ENCODE data around the gene FAM180A. TPM values are rescaled to one million over a fixed set of nuclear protein-coding genes. Genes with fewer than 3 reads are reported as not detected.

Gene FAM180A
- total and polyA plus RNA-seq, 2 of the 8 experiments (the other 6 are each of a cell fraction or from before 2014, with no cell fraction given): not detected

DNA sequence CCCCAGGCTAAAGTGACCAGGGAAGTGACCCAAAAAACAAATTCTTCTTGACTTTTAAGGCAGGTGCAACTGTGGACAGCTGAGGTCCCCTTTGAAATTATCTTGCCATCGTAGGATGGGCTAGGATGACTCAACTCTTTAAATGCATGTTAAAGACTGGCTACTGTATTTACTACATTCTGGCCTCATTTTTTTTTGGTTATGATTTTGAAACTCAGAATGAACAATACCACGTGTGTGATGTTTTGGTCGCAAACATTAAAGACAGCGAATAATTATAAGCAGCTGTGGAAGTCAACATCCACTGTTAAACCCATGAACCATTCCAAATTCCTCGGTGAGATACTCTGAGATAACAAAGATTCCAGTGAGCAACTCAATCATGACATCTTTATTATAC lies 19.4 kb downstream of the FAM180A start:
- Histone ChIP-seq H3K9ac (replicated peaks in 1 of 4; ENCODE audit: extremely low read depth in 1 of 4, low read depth in 3 of 4, low read length in 3 of 4) (no peak overlapping the region), H2AK5ac (ENCODE audit: low read depth, low read length) (no peak overlapping the region), H4K20me1 (replicated peaks in 1 of 2; ENCODE audit: control insufficient read depth in 1 of 2, insufficient read depth in 2 of 2, low read length in 2 of 2) (no peaks in the 10 kb centered on the region), H4K8ac (ENCODE audit: extremely low read depth, insufficient read depth, low read length) (no peak overlapping the region), H2BK120ac (replicated peaks; ENCODE audit: low read depth, low read length) (no peak overlapping the region), H3K56ac (replicated peaks; ENCODE audit: insufficient read length, low read depth, low read length) (no peak overlapping the region), H3K4me3 (ENCODE audit: extremely low read depth in 1 of 4, insufficient read depth in 2 of 4, low read depth in 3 of 4, low read length in 4 of 4) (no peak overlapping the region), H4K91ac (replicated peaks; ENCODE audit: insufficient read length, low read length) (no peak overlapping the region), H2BK20ac (ENCODE audit: low read length) (no peak overlapping the region), H2AFZ (ENCODE audit: low read length) (no peak overlapping the region; the same call in 1 of the 2 replicates), H3K36me3 (ENCODE audit: control insufficient read depth in 2 of 4, insufficient read depth in 4 of 4, low read length in 3 of 4) (no peaks in the 10 kb centered on the region), H3K27ac (ENCODE audit: low read depth, low read length) (no peak overlapping the region), H3K79me2 (ENCODE audit: control insufficient read depth in 1 of 2, insufficient read depth in 2 of 2, low read length in 2 of 2) (no peaks in the 10 kb centered on the region), H3K27me3 (replicated peaks in 1 of 4; ENCODE audit: control insufficient read depth in 3 of 4, extremely low read depth in 1 of 4, insufficient read depth in 3 of 4, low read length in 3 of 4) (no peaks in the 10 kb centered on the region), H2BK5ac (ENCODE audit: low read depth, low read length) (no peak overlapping the region), H3K4me2 (ENCODE audit: insufficient read depth in 1 of 2, low read depth in 2 of 2, low read length in 2 of 2) (no peak overlapping the region; a peak in 1 of 4 replicates), H3K79me1 (ENCODE audit: low read depth, low read length) (no peaks in the 10 kb centered on the region), H4K5ac (ENCODE audit: insufficient read length, low read depth, low read length) (no peak overlapping the region), H3K4me1 (replicated peaks in 1 of 4; ENCODE audit: control insufficient read depth in 3 of 4, insufficient read depth in 4 of 4, low read length in 3 of 4) (peaks cover 3 to 6% (median 5%) of the 10 kb centered on the region in 4 experiments; a peak in 5 of 7 replicates), H3K23ac (ENCODE audit: insufficient read length) (no peak overlapping the region), H3K18ac (ENCODE audit: extremely low read depth, low read length) (no peak overlapping the region), H3K14ac (ENCODE audit: insufficient read length) (no peak overlapping the region), H3K9me3 (ENCODE audit: insufficient read depth in 2 of 2, low read depth in 1 of 2, low read length in 1 of 2) (no peaks in the 10 kb centered on the region), H2BK12ac (ENCODE audit: low read depth, low read length) (0 out of 2 replicates have a peak overlapping the region, but pooled peaks have one; percentile 45), H3K23me2 (ENCODE audit: low read depth, low read length) (no peaks in the 10 kb centered on the region), H3K4ac (replicated peaks; ENCODE audit: insufficient read length, low read depth, low read length) (no peak overlapping the region), H2BK15ac (ENCODE audit: low read length) (no peak overlapping the region)
- ChIA-PET POLR2A (ENCODE audit: partially characterized antibody) (interaction anchor here (1.0 kb wide), 1 partner anchor 11 kb away, joined by 4 read pairs; no protein-coding TSS in a partner anchor), CTCF (ENCODE audit: partially characterized antibody) (interaction anchor here (1.1 to 4.0 kb wide), 7 partner anchors 8 to 69 kb away, joined by 3 to 32 read pairs (median 4); no protein-coding TSS in a partner anchor)
- WGBS, 2 experiments (ENCODE audit: extremely low coverage in 1 of 2, insufficient coverage in 1 of 2, insufficient read length in 1 of 2, insufficient replicate concordance in 2 of 2, low coverage in 1 of 2, low lambda C conversion rate in 2 of 2, missing lambda C conversion rate in 1 of 2): 96% methylated on average over 5 of the region's 5 CpGs; no CpG with 5 or more reads in 1 of the 2 experiments
- no peak for TF ChIP-seq JUN (IDR thresholded peaks at IDR 0.05; ENCODE audit: low read depth, low read length)
- FAIRE-seq (no peak), DNase-seq (ENCODE audit: low read depth in 1 of 2, low spot score in 2 of 2) (no peak)
